ENCODE data around the gene FAM3A.

Gene FAM3A

DNA sequence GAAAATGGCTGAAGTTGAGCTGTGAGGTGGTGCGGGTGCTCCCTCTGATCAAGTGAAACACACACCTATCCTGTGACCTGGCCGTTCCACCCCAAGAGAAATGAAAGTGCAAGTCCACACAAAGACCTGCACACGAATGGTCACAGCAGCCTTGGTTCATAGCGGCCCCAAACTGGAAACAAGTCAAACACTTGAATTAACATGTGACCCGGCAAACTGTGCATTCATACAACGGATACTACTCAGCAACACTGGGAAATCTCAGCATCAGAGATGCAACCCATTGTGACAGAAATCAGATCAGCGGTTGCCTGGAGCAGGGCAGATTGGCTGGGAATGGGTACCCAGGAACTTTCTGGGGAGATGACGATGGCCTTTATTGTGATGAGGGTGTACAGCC lies 23.0 kb upstream of the FAM3A start:
- Histone ChIP-seq H3K9me2 (replicated peaks; ENCODE audit: insufficient read depth, low read length) (no peaks in the 10 kb centered on the region), H2AFZ (ENCODE audit: low read length) (no peak overlapping the region), H3K9me3 (replicated peaks; ENCODE audit: insufficient read depth, low read length) (no peaks in the 10 kb centered on the region), H3K4me3 (ENCODE audit: low read length) (no peak overlapping the region), H3K27me3 (replicated peaks; ENCODE audit: insufficient read depth, low read length) (no peaks in the 10 kb centered on the region), H3K4me1 (ENCODE audit: low read length) (peaks cover 4% of the 10 kb centered on the region), H3K27ac (ENCODE audit: low read length) (no peak overlapping the region), H3K79me2 (ENCODE audit: low read length) (no peaks in the 10 kb centered on the region), H4K20me1 (ENCODE audit: insufficient read depth, low read length) (no peaks in the 10 kb centered on the region), H3K36me3 (replicated peaks; ENCODE audit: insufficient read depth, low read length) (no peaks in the 10 kb centered on the region), H3K9ac (ENCODE audit: low read length) (no peak overlapping the region), H3K4me2 (ENCODE audit: low read depth, low read length) (no peak overlapping the region), H3F3A (ENCODE audit: insufficient read depth, low read length) (no peaks in the 10 kb centered on the region)
- DNase-seq = no peak
- TF ChIP-seq EZH2 (optimal IDR thresholded peaks at IDR 0.05; ENCODE audit: low read depth, low read length) (no peak), CTCF (IDR thresholded peaks at IDR 0.05; ENCODE audit: low read length) (no peak), EZH2phosphoT487 (IDR thresholded peaks at IDR 0.05; ENCODE audit: low read length) (no peak)

DNA sequence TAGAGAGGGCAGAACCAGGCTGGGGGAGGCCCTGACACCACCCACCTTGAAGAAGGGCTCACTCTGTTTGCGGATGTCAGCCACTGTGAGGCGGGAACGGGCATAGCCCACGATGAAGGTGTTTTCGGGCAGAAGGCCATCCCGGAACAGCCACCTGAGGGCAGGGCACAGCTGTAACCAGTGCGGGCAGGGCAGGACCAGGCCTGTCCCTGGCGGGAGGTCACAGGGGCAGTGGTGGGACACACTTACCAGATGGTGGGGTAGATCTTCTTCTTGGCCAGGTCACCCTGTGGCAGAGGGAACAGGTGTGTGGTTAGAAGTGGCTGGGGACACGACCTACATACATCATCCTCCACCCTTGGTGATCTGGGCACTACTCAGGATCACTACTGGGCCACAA lies 19.9 kb upstream of the FAM3A start:
- Histone ChIP-seq H3K9me3 (replicated peaks; ENCODE audit: insufficient read depth, low read length) (no peaks in the 10 kb centered on the region), H3K27me3 (replicated peaks; ENCODE audit: insufficient read depth, low read length) (no peaks in the 10 kb centered on the region), H3K79me2 (ENCODE audit: low read length) (no peaks in the 10 kb centered on the region), H3K4me1 (ENCODE audit: low read length) (peaks cover 4% of the 10 kb centered on the region), H3K9ac (ENCODE audit: low read length) (no peak overlapping the region), H3K4me2 (ENCODE audit: low read depth, low read length) (no peak overlapping the region), H3F3A (ENCODE audit: insufficient read depth, low read length) (no peaks in the 10 kb centered on the region), H2AFZ (ENCODE audit: low read length) (no peak overlapping the region), H3K36me3 (replicated peaks; ENCODE audit: insufficient read depth, low read length) (no peaks in the 10 kb centered on the region), H3K4me3 (ENCODE audit: low read length) (no peak overlapping the region), H3K27ac (ENCODE audit: low read length) (no peak overlapping the region), H4K20me1 (ENCODE audit: insufficient read depth, low read length) (no peaks in the 10 kb centered on the region), H3K9me2 (replicated peaks; ENCODE audit: insufficient read depth, low read length) (no peaks in the 10 kb centered on the region)
- DNase-seq = no peak
- TF ChIP-seq EZH2phosphoT487 (IDR thresholded peaks at IDR 0.05; ENCODE audit: low read length) = no peak
- no peak for TF ChIP-seq CTCF (IDR thresholded peaks at IDR 0.05; ENCODE audit: low read length)
- TF ChIP-seq EZH2 (optimal IDR thresholded peaks at IDR 0.05; ENCODE audit: low read depth, low read length) = no peak

GRCh38 chrX:154534526-154535322 lies 18.7 kb upstream of the FAM3A start:
- H3K79me2 ChIP-seq (ENCODE audit: low read length) = no peaks in the 10 kb centered on the region
- H3K4me1 ChIP-seq (ENCODE audit: low read length) = peaks cover 4% of the 10 kb centered on the region
- H3K9me2 ChIP-seq (replicated peaks; ENCODE audit: insufficient read depth, low read length) = no peaks in the 10 kb centered on the region
- H2AFZ ChIP-seq (ENCODE audit: low read length) = 0 out of 2 replicates have a peak overlapping the region, but pooled peaks have one; percentile 43
- H3K9ac ChIP-seq (ENCODE audit: low read length) = peak overlapping the region; percentile 25; the same call in 1 of the 2 replicates
- peak; percentile 82 for DNase-seq
- H3F3A ChIP-seq (ENCODE audit: insufficient read depth, low read length) = no peaks in the 10 kb centered on the region
- H4K20me1 ChIP-seq (ENCODE audit: insufficient read depth, low read length) = no peaks in the 10 kb centered on the region
- H3K27me3 ChIP-seq (replicated peaks; ENCODE audit: insufficient read depth, low read length) = no peaks in the 10 kb centered on the region
- H3K9me3 ChIP-seq (replicated peaks; ENCODE audit: insufficient read depth, low read length) = no peaks in the 10 kb centered on the region
- peak overlapping the region; percentile 13; the same call in 1 of the 2 replicates for H3K4me2 ChIP-seq (ENCODE audit: low read depth, low read length)
- no peaks in the 10 kb centered on the region for H3K36me3 ChIP-seq (replicated peaks; ENCODE audit: insufficient read depth, low read length)
- H3K27ac ChIP-seq (ENCODE audit: low read length) = no peak overlapping the region
- no peak for TF ChIP-seq EZH2 (optimal IDR thresholded peaks at IDR 0.05; ENCODE audit: low read depth, low read length)
- peak; percentile 99 for TF ChIP-seq CTCF (IDR thresholded peaks at IDR 0.05; ENCODE audit: low read length)
- H3K4me3 ChIP-seq (ENCODE audit: low read length) = no peak overlapping the region

Measured in MM.1S (cell line).